ENCODE data around the gene SLC22A23.

DNA sequence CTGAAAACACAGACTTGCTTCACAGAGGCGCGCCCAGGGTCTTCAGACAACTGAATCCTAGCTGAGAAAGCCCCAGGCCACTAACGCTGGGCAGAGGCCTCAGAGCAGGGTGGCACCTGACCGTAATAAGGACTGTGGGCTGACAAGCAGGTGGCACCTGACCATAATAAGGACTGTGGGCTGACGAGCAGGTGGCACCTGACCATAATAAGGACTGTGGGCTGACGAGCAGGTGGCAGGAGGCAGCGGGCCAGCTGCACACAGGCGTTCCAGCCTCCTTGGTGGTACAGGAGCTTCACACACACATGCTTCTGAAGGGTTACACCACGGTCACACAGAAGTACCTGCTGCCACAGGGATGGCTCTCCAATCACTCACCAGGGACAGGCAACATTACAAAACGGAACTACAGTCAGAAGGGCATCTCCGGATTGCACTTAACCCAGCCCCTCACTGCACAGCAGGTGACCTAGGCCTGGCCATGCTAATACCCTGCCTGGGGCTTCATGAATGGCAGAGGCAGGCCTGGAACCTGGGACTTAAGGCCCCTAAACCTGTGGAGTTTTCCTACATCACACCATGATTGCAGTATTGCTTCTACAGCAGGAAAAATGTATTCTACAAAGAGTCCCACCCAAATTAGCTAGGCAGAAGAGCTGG, 147.3 kb downstream of the SLC22A23 start:
- TF ChIP-seq, protein P1, sequence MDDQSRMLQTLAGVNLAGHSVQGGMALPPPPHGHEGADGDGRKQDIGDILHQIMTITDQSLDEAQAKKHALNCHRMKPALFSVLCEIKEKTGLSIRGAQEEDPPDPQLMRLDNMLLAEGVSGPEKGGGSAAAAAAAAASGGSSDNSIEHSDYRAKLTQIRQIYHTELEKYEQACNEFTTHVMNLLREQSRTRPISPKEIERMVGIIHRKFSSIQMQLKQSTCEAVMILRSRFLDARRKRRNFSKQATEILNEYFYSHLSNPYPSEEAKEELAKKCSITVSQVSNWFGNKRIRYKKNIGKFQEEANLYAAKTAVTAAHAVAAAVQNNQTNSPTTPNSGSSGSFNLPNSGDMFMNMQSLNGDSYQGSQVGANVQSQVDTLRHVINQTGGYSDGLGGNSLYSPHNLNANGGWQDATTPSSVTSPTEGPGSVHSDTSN (CRISPR knock-in tag; IDR thresholded peaks at IDR 0.05) = no peak
- TF ChIP-seq ZNF530 (tag by site-specific recombination; IDR thresholded peaks at IDR 0.05; ENCODE audit: low read depth) = no peak
- no peak for TF ChIP-seq ZNF202 (tag by site-specific recombination; IDR thresholded peaks at IDR 0.05; ENCODE audit: borderline replicate concordance)
- no peak for TF ChIP-seq ZNF514 (tag by site-specific recombination; IDR thresholded peaks at IDR 0.05)
